ENCODE measurements around the gene WDR86.

Gene WDR86

DNA sequence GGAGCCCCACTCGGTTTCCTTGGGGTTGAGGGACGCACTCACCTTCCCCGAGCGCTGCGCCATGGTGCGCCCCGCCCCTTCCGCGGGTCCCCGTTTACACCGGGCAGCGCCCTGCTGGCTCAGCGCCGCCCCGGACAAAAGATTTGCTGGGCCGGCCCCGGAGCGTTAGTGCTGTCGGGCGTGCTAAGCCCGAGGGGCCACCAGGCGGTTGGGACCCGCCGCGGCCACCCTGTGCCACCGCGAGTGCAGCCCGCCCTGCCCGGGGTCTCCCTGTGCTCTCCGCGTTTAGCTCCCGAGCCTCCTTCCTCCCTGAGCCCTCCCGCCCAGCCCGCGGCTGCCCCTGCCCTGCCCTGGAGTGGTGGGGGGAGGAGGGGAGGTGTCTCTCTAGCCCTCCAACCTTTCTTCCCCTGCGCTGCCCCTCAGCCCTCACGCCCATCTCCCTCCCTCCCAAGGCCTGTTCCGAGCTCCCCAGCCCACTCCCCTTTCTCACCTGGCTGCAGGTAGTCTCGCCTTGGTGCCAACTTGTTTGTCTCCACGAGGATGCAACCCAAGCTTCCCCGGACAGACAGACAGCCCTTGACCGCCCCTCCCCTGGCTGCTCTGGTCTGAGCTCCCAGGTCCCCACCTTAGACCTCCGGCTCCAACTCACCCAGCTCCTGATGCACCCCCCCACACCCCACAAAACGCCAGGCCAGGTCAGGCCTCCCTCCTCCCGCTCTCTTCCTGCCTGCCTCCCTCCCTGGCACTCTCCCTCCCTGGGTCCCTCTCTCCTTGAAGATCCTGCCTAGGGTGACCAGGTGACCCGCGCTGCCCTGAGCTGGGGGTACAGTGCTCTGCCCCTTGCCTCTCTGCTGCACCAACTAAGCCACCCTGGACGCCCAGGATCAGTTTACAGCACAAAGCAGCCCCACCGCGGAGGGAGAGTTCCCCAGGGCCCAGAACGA, 30.3 kb upstream of the WDR86 start, which contains the start of gene CRYGN:
TSS of gene CRYGN (minus strand) at position 287 of the 944 bp plus-strand sequence. CDS start at position 63, 224 bp downstream.
- DNase-seq: no peak

DNA sequence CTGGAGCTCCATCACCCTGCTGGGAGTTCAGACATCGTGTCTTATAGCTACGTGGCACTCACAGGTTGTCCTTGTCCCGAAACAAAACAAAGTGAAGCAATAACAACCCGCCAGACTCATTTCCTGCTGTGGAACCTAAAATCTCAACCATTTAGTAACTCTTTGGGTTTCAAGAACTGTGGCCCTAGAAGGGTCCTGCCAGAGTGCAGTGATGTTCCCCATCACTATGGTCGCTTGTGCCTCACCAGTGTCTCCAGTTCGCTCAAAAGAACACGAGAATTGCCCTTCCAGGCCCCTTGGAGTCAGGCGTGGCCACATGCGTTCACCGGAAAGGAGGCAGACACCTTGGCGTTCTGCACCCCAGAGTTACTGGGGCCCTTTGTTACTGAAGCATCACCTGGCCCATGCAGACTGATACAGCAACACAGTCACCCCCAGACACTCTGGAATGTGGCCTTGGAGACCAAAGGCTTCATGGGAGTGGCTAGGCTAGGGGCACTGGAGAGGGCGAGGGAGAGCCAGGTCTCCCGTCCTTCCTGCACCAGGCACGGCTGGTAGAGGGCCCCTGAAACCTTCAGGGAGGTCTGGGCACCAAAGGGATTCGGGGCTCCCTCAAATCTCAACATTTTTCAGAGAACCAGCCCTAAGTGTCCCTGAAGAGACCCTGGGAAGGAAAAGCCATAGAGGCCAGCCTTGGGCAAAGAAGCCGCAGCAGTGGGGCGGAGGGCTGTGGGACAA, 29.2 kb upstream of the WDR86 start:
- no peak for DNase-seq

DNA sequence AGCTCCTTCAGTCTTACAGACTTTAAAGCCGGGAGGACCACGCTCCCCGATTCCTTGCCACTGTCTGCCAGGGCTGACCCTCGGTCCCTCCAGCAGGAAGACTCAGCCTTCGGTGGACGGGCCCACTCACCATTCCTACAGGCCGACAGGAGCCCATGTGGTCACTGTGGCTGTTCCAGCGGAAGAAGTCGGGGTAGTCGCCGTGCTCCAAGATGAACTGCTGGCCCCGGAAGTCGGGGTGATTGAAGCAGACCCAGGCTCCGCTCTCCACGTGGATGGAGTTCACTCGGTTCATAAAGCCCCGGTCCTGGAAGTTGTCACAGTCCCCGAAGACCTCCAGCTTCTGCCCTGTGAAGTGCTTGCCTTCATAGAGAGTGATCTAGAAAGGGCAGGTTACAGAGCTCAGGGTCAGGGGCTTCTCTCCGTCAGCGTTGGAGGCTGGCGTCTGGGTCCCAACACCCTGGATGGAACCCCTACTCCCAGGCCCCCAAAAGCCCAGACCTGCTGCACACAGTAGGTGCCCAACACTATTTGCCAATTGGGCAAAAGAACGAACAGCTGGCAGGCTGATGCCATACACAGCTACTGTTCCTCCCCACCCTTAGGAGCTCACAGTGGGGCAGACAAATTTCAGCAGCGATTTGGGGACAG, 28.2 kb upstream of the WDR86 start:
- no peak for DNase-seq

DNA sequence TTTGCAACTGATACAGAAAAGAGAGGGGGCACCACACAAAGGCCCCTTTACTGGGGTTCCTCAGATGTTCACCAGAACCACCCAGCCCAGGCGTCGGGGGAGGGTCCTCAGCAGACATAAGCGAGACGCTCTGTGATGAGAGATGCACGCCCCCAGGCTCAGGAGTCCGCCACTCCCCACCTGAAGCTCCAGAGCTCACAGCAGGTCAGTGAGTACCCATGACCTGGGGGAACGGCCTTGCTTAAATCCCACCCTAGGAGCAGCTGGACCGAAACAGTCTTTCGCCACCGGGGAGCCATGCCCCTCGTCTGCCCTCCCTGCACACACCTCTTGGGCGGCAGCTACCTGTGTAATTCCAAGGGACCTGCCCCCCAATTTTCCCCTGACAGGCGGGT, 27.3 kb upstream of the WDR86 start:
- DNase-seq: no peak

DNA sequence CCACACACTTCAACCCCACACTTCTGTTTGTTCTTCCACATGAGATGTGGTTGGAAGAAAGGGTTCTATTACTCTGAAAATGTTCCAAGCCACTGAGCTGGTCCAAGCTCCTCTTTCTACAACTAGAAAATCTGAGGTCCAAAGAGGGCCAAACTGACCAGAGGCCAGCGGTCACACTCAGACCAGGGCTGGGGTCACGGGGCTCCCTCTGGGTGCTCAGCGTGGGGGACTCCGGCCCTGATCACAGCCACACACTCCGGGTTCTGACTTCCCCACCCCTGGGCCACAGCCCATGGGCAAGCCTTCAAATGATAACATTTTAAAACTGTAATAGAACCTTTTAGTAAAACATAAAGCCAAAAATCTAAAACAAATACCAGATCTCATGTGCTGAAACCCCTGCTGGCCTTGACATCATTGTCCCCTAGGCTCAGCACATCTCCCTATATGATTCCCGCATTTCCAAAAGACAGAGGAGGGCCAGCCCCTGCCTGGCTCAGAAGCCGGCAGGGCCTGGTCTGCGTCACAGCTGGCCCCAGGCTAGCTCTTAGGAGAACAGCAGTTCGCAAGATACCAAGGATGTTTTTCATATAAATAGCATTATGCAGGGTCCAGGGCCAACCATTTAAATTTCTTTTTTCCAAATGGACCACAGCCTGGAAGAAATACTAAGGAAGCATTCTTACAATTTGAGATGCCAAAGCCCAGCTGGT, 26.8 kb upstream of the WDR86 start:
- no peak for DNase-seq

DNA sequence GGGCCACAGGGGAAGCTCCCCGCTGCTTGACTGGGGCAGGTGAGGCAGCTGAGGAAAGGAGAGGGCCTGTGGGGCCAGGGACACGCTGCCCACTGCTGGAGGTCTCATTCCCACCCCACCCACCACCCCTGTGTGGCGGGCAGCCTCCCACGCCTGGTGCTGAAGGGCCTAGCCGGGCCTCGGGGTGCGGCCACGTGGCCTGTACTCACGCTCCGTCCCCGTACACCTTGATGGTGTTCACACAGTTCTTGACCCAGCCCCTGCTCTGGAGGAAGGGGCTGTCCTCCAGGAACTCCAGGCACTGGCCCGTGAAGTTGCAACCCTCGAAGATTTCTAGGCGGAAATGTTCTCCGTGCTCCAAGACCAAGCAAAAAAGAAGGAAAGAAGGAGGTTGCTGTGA, 26.1 kb upstream of the WDR86 start:
- no peak for DNase-seq

DNA sequence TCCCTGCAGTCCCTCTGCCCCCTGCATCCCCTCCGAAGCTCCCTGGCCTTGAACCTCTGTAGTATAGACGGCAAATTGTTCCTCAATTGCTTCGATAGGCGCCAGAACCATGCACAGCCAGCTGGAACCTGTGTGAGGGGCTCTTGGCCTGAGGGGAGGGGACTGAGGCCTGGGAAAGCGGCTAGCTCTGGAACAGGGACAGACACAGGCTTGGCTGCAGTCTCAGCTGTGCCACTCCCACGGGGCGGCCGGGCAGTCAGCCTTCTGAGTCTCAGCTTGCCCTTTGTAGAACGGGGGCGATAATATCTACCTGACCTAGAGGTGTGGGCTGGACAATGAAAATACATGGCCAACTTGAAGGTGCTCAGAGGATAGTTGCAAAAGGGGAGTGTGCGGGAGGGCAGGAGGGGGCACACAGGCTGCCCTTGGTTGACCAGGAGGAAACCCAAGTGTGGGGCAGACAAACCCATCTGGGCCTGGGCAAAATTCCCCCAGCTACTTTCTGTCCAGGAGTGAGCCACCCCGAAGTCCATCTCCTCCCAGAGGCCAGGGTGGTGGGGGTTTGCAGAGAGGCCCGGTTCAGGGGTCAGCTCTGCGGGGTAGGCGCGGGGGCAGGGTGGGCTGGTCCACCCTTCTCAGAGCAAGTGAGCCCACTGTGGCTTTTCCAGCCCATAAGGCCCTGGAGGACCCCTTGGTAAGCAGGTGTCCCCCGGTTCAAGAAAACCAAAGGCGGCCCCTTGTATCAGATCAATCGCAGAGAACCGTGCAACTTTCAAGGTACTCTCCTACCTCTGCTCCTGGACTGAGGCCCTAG, 25.5 kb upstream of the WDR86 start:
- DNase-seq: no peak

DNA sequence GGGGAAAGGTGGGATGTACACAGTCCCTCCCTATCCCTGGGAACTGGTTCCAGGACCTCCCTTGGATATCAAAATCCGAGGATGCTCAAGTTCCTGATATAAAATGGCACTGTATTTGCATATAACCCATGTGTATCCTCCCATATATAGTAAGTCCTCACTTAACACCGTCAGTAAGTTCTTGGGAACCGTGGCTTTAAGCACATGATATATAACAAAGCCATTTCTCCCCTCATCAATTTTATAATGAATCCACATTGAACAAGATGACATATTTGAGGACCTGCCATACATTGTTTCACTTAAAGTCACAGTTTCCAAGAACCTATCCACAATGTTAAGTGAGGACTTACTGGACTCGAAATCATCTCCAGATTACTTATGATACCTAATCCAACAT, 24.7 kb upstream of the WDR86 start:
- DNase-seq: no peak

DNA sequence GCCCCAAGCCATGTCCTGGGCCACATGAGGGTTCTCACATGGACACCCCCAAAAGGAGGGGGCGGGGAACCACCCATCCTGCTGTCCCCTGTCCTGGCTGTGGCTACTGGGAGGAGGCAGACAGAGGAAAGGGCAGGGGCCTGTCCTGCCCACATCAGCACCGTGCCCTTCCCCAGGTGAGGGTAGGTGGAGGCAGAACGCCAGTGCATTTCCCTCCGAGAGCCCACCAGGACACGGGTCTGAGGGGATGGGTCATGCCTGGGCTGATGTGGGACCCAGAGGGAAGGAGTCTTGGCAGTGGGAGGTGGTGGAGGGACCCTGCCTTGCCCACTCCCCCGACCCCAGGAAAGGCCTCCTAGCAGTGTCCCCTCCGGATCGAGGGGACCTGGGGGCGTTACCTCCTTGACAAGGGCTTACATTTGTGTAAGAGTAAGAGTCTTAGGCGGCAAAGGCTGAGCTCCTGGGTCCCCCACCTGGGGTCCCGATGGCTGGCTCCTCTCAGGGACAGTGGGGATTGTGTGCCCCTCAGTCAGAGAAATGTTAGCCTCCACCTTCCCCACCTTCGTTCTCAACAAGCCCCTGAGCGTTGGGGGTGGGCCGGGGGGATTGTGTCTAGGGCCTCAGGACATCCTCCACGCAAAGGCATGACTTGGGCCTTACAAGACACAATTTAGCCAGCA, 24.0 kb upstream of the WDR86 start:
- no peak for DNase-seq

DNA sequence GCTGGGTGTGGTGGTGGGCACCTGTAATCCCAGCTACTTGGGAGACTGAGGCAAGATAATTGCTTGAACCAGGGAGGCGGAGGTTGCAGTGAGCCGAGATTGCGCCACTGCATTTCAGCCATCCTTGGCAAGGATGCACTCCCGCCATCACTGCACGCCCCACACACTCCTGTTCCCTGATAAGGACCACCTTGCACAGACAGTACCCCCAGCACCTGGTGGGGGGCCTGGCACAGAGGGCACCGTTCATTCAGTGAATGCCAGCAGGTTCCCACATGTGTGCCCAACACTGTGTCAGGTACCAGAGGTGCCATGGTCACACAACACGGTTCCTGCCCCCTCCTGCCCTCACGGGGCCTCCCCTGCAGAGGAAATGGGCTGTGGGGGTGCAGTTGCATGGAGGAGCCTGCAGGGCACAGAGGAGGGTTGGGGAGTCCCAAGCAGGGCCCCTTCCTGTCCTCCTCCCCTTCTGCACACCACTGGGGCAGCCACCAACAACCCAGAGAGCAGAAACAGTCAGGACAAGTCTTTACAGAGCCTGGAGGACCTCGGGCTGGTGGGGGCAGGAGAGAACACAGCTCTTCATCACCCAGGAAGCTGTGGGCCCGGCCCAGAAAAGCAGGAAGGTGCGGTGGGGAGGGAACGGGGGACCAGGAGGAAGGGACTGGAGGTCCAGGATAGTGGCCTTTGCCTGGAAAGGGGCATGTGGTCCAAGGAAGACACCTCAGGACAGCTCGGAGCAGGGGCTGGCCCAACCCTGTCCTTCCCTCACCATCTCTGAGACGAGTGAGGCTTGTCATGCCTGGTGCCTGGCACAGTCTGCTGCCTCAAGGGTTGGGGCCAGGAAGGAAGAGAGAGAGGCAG, 23.1 kb upstream of the WDR86 start:
- no peak for DNase-seq

DNA sequence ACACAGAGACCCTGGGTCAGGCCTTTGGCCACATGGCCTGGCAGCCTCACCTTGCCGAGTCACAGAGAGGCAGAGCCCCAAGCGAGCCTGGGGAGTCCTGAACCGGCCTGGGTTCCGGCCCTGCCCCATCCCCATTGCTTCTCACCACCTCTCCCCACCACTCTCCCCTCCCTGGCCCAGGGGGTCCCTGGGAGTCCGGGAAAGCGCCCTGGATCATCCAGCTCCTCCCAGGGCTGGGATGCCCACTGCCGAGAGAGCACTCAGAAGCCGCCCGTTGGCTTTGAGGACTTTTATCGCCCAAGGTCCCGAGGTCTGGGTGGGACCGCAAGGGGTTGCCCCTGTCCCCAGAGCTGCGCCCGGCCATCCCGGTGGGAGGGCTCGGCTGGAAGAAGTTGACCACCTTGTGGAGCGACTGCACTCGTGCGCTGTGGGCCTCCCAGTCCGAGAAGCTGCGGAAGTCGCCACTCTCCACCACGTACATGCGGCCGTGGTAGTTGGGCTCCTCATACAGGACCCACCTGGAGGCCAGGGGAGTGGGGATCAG, 22.0 kb upstream of the WDR86 start:
- DNase-seq: no peak

DNA sequence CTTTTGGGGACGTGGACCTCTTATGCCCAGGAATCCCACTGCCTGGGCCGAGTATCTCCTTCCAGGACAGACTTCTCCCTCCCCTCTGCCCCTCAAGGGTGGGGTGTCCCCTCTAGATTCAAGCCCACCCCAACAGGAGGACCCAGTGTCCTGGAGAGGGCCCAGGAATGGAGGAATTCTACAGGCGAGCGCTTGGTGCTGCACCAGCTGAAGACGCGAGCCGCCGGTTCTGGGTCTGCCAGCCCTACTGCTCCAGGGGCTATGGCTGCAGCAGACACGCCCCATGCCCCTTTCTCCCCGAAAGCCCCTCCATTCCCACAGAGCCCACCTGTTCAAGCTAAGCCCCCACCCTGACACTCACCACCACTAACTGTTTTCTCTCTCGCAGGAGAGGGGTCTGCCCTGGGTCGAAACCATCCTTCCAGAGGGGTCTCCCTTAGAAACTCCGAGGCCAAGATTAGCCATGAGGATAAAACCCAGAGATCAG, 21.5 kb upstream of the WDR86 start:
- DNase-seq: no peak

DNA sequence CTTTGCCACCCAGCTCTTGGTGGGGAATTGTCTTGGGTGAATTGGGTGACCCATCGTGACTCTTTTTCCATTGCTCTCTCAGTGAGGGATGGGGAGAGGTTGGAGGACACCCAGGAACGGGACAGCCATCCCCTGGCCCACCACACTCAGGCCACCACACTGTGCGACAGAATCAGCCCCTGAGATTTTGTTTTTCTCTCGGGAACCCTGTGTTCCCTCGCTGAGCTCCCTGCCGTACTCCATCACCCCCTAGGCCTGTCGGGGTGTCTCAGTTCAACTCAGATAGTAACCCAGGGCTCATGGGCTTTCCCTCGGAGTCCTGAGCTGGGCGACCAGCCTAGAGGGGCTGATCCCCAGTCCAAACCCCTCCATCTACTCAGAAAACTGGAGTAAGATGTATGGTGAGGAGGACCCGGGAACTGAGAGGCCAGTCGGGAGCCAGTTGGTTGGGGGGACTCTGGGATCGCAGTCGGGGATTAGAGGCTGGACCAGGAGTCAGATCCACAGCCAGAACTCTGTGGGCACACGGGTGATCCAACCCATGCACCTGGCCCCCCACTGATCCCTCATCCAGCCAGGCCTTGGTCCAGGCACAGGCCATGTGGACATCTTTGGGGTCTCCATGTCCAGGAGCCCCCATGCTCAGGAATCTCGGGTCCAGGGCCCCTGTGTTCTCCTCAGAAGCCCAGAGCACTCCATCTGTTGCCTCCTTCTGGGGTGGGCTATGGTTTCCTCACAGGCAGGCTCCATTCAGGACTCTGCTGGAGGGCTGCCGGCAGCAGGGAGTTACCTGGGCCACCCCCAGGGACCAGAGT, 20.8 kb upstream of the WDR86 start:
- DNase-seq: no peak

DNA sequence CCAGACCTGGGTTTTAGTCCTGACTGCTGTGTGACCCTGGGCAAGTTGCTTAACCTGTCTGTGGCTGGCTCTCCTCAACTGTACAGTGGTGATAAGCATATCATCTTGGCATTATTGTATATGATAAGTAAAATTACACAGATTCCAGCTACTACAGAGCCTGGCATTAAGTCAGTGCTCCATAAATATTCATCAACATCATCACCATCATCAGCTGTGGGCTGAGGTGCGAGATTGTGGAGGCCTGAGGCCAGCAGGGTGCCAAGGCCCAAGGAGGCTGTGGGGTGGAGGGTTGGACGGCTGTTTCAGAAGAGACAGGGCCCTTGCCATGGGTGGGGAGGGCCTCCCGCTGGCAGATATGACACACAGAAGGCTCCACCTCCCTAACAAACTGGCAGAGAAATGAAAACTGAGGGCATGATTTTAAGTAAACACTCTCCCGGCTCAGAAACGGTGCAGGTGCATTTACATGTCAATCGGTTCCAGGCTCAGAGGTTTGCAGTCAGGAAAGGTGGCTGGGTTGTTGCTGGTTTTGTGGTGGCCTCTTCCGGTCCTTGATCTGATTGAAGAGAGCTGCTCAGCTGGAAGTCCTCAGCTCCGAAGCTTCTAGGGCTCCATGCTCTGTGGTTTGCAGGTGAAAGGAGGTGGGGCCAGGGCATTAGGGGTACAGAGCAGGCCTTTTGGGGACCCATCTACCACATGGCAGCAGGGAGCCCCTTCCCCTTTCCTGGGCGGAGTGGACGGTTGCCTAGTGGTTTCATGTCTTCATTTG, 19.9 kb upstream of the WDR86 start:
- DNase-seq: no peak

DNA sequence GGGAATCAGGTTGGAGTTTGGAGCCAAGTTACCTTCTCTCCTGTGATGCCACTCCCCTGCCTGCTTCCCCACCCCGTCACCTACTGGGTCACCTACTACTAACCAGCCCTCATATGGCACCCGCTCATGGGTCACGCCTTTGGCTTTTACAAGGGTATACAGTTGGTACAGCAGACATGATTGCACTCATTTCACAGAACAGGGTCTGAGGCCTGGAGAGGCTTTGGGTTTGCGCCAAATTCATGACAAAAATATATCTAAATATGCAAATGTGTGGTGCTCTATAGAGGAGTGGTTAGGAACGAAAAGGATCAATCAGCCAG, 19.4 kb upstream of the WDR86 start:
- DNase-seq: no peak

DNA sequence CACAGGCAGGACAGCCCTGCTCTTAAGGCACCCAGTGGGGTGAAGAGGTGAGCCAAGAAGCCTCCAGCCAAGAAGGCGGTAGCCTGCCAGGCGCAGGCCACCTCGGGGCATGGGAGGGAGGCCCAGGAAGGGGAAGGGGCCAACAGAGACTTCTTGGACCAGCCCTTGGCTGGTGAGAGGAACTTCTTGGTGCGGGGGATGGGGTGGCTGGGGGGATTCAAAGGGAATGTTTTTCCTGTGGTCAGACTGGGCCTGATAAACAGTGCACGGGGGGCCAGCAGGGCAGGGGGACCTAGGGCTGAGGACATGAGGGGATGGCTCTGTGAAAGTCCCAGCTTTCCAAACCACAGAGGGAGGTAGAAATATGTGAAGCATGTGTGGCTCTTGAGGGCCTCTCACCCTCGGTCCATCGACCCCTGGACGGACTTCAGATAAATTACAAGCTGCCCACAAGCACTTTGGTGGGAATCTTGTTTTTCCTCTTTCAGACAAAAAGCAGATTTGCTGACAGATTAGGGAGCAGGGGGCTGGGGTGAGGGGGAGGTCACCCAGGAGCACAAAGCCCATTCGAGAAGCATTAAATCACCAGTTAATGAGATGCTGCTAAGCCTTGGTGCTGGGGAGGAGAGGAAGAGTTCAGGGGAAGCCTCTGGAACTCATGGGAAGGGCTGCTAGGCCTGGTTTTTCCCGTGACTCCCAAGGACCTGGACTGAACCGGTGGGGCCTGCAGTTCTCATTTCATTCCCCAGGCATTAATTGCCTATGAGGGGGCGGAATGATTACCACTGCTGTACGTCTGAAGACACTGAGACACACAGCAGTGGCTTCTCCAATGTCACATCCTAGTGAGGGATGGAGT, 18.8 kb upstream of the WDR86 start:
- DNase-seq: no peak

DNA sequence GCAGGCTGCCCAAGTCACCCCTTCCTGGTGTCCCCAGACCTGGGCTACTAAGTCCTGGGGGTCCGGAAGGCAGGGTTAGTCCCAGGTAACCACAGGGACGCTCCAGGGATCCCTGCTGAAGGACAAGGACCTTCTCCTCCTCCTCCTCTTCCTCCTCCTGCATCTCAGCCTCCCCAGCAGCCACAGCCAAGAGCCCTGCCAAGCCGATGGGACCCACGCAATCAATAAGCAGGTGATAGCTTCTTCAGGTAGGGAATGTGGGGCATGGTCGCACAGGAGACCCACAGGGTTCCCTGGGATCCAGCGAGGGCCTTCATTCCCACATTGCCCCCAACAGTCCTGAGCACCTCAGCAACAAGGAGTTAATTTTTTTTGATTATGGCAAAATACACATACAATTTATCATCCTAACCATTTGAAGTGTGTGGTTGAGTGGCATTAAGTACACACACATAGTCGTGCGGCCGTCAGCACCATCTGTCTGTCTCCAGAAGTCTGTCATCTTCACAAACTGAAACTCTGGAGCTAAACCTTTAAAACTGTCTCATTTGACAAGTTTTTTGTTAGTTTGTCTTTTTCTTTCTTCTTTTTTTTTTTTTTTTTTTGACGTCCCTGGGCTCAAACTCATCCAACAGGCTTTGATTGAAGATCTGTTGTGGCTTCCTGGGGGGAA, 18.0 kb upstream of the WDR86 start:
- DNase-seq: peak; percentile 27

Data from DMS 273 treated with DMSO at 0.1 percent for 48 hours (cell line).